A673 (cell line): ENCODE measurements around the gene PSMB5. TPM values are rescaled to one million over a fixed set of nuclear protein-coding genes. Genes with fewer than 3 reads are reported as not detected.

Experiments
- BruUV-seq: library from RNA; stranded (reverse); fragments of 400-500 nt; replicated peaks from 2 replicates; lab custom pipeline; 2021; lab: Mats Ljungman, UMichigan
- CTCF ChIA-PET: fragments of 300-600 bp; sonication (Branson Sonifier 250); formaldehyde crosslinking; loops from one replicate; lab custom pipeline; 2022; ENCODE audit warnings: antibody characterized with exemption; lab: Charles Lee
- POLR2A ChIA-PET: fragments of 300-600 bp; sonication (Branson Sonifier 250); formaldehyde crosslinking; loops from one replicate; lab custom pipeline; 2022; ENCODE audit warnings: antibody characterized with exemption; ENCODE audit not compliant: low non-redundant PET; lab: Charles Lee
- DNase-seq: peaks from one replicate; pipeline ENCODE4 v3.0.0-alpha.2; 2015; ENCODE audit warnings: low spot score
- H3K27ac ChIP-seq: fragments of 200-600 bp; sonication (generic); 2 replicates; pipeline ENCODE4 v1.5.1; 2016; ENCODE audit warnings: mixed run types, low read depth, mild to moderate bottlenecking, mixed read lengths, antibody characterized with exemption, low read length; ENCODE audit not compliant: poor library complexity, severe bottlenecking
- H3K27me3 ChIP-seq: fragments of 200-600 bp; sonication (generic); replicated peaks from 2 replicates; pipeline ENCODE4 v1.6.1; 2017; ENCODE audit warnings: mixed run types, low read depth, mild to moderate bottlenecking, mixed read lengths, antibody characterized with exemption, low read length; ENCODE audit not compliant: insufficient read depth, poor library complexity
- H3K36me3 ChIP-seq: fragments of 200-600 bp; sonication (generic); 2 replicates; pipeline ENCODE4 v1.6.1; 2016; ENCODE audit warnings: mixed run types, mild to moderate bottlenecking, mixed read lengths, antibody characterized with exemption, low read length; ENCODE audit not compliant: insufficient read depth, poor library complexity, severe bottlenecking
- H3K4me1 ChIP-seq: fragments of 200-600 bp; sonication (generic); 2 replicates; pipeline ENCODE4 v1.6.1; 2017; ENCODE audit warnings: mixed run types, mild to moderate bottlenecking, mixed read lengths, antibody characterized with exemption, low read length; ENCODE audit not compliant: insufficient read depth, poor library complexity, severe bottlenecking
- H3K4me3 ChIP-seq: fragments of 200-600 bp; sonication (generic); 2 replicates; pipeline ENCODE4 v1.5.1; 2016; ENCODE audit warnings: low read depth, mixed run types, mild to moderate bottlenecking, mixed read lengths, low read length; ENCODE audit not compliant: poor library complexity, severe bottlenecking
- H3K9me3 ChIP-seq: fragments of 200-600 bp; sonication (generic); 2 replicates; pipeline ENCODE4 v1.6.1; 2016; ENCODE audit warnings: mixed run types, low read depth, mild to moderate bottlenecking, mixed read lengths, antibody characterized with exemption, low read length; ENCODE audit not compliant: poor library complexity, severe bottlenecking
- EZH2 ChIP-seq: fragments of 200-600 bp; sonication (generic); IDR thresholded peaks from 2 replicates; pipeline ENCODE4 v1.6.1; 2017; ENCODE audit warnings: borderline replicate concordance, low read depth, mild to moderate bottlenecking, mixed read lengths, antibody characterized with exemption, low read length; ENCODE audit not compliant: poor library complexity, severe bottlenecking
- intact Hi-C: fragments of 100-400 bp; cut with micrococcal nuclease; formaldehyde crosslinking; loops from one replicate; pipeline ENCODE4 v1.10.0; 2022; ENCODE audit not compliant: unreplicated experiment
- total RNA-seq: library from RNA; stranded (reverse); gene quantifications from 2 replicates; pipeline ENCODE4 v1.2.3, GENCODE V29; 2021
- TF ChIP-seq, protein P1 (sequence below): fragments of 300-800, 200-600 bp; sonication (generic); conservative IDR thresholded peaks from 2 replicates; pipeline ENCODE4 v1.5.1; 2017; ENCODE audit warnings: low read depth, mild to moderate bottlenecking, antibody characterized with exemption, low read length, moderate library complexity, mixed read lengths

Gene PSMB5
- total RNA-seq, 1 experiment from 2014 or later, result 500 TPM

DNA sequence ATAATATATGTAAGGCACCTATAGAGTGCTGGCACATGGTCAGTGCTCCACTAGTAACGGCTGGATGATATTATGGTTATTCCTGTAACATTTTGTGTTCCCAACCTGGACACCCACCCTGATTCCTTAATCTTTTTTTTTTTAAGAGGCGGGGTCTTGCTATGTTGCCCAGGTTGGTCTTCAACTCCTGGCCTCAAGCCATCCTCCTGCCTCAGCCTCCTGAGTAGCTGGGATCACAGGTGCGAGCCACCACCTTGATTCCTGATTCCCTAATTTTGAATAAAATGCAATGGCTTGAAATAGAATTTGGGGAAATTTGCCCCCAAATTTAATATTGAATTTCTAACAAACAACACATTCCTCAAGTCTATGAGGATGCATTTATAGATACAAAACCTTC is 32.1 kb downstream of the PSMB5 start:
- H3K9me3 ChIP-seq, result no peaks in the 10 kb centered on the region
- H3K27ac ChIP-seq, result no peak overlapping the region
- TF ChIP-seq, protein P1, sequence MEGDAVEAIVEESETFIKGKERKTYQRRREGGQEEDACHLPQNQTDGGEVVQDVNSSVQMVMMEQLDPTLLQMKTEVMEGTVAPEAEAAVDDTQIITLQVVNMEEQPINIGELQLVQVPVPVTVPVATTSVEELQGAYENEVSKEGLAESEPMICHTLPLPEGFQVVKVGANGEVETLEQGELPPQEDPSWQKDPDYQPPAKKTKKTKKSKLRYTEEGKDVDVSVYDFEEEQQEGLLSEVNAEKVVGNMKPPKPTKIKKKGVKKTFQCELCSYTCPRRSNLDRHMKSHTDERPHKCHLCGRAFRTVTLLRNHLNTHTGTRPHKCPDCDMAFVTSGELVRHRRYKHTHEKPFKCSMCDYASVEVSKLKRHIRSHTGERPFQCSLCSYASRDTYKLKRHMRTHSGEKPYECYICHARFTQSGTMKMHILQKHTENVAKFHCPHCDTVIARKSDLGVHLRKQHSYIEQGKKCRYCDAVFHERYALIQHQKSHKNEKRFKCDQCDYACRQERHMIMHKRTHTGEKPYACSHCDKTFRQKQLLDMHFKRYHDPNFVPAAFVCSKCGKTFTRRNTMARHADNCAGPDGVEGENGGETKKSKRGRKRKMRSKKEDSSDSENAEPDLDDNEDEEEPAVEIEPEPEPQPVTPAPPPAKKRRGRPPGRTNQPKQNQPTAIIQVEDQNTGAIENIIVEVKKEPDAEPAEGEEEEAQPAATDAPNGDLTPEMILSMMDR, result no peak
- no peak for TF ChIP-seq EZH2
- ChIA-PET CTCF (no interaction called here), POLR2A (no interaction called here)
- BruUV-seq, result no TSS peak
- H3K27me3 ChIP-seq, result no peaks in the 10 kb centered on the region
- peaks cover 33% of the 10 kb centered on the region for H3K4me1 ChIP-seq
- no peak overlapping the region for H3K4me3 ChIP-seq
- DNase-seq, result no peak
- intact Hi-C loops, result no loop called here
- no peaks in the 10 kb centered on the region for H3K36me3 ChIP-seq

- no peak for TF ChIP-seq EZH2
- TF ChIP-seq, protein P1, result no peak
- POLR2A ChIA-PET, result no interaction called here
- intact Hi-C loops, result no loop called here
- Histone ChIP-seq H3K4me1 (peaks cover 39% of the 10 kb centered on the region), H3K4me3 (no peak overlapping the region), H3K27me3 (no peaks in the 10 kb centered on the region), H3K27ac (no peak overlapping the region), H3K9me3 (no peaks in the 10 kb centered on the region), H3K36me3 (no peaks in the 10 kb centered on the region)
- CTCF ChIA-PET, result interaction anchor here (0.6 to 0.8 kb wide), 3 partner anchors 15 to 781 kb away, joined by 4 to 8 read pairs (median 4); no protein-coding TSS in a partner anchor
- BruUV-seq, result no TSS peak
- DNase-seq, result no peak
Observed at GRCh38 chr14:23000860-23001259, 33.8 kb downstream of the PSMB5 start.

GRCh38 chr14:22998329-22999012 is 36.2 kb downstream of the PSMB5 start:
- no peaks in the 10 kb centered on the region for H3K9me3 ChIP-seq
- ChIA-PET CTCF (no interaction called here), POLR2A (no interaction called here)
- H3K27me3 ChIP-seq, result no peaks in the 10 kb centered on the region
- TF ChIP-seq, protein P1, result no peak
- TF ChIP-seq EZH2, result no peak
- intact Hi-C loops, result no loop called here
- peaks cover 42% of the 10 kb centered on the region for H3K4me1 ChIP-seq
- BruUV-seq, result no TSS peak
- H3K36me3 ChIP-seq, result no peaks in the 10 kb centered on the region
- DNase-seq, result no peak
- H3K4me3 ChIP-seq, result no peak overlapping the region
- peak overlapping the region; percentile 24 for H3K27ac ChIP-seq
